Measurements from ENCODE around the gene BATF2. TPM values are rescaled to one million over a fixed set of nuclear protein-coding genes. Genes with fewer than 3 reads are reported as not detected.

BATF2 gene
- total and polyA plus RNA-seq, 10 of the 15 experiments (the other 5 are each of a cell fraction or from before 2014, with no cell fraction given) = 0.18 to 1.1 (median 0.38) TPM; not detected in 1

DNA sequence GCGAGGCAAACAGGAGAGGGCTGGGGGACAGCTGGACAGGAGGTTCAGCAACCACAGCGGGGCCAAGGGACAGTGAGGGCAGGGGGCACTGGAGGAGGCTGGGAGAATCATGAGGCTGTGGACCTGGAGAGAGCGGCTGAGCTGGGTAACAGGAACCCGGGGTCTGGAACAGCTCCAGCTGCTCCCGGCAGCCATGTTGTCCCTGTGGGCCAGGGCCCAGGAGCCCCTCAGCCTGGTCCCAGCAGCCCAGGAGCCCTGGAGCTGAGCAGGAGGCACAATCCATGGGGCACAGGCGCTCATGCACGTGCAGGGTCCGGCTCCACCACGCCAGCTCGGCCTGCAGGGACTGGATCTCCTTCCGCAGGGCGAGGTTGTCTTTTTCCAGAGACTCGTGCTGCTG, 7.4 kb downstream of the BATF2 start (continued):
- TF ChIP-seq, protein P1, sequence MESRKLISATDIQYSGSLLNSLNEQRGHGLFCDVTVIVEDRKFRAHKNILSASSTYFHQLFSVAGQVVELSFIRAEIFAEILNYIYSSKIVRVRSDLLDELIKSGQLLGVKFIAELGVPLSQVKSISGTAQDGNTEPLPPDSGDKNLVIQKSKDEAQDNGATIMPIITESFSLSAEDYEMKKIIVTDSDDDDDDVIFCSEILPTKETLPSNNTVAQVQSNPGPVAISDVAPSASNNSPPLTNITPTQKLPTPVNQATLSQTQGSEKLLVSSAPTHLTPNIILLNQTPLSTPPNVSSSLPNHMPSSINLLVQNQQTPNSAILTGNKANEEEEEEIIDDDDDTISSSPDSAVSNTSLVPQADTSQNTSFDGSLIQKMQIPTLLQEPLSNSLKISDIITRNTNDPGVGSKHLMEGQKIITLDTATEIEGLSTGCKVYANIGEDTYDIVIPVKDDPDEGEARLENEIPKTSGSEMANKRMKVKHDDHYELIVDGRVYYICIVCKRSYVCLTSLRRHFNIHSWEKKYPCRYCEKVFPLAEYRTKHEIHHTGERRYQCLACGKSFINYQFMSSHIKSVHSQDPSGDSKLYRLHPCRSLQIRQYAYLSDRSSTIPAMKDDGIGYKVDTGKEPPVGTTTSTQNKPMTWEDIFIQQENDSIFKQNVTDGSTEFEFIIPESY (IDR thresholded peaks at IDR 0.05) = no peak
- TF ChIP-seq YBX1 (IDR thresholded peaks at IDR 0.05) (no peak), SRF (IDR thresholded peaks at IDR 0.05; ENCODE audit: low read depth in 2 of 2, low read length in 2 of 2) (no peak), SMAD5 (IDR thresholded peaks at IDR 0.05; ENCODE audit: low read depth) (no peak), SUPT20H (IDR thresholded peaks at IDR 0.05; ENCODE audit: borderline replicate concordance, control insufficient read depth, low read depth, low read length) (no peak), EP300 (IDR thresholded peaks at IDR 0.05; ENCODE audit: borderline replicate concordance in 1 of 2, control insufficient read depth in 1 of 2, low read depth in 2 of 2, low read length in 2 of 2) (no peak), TBL1XR1 (IDR thresholded peaks at IDR 0.05; ENCODE audit: low read depth, low read length) (no peak)

DNA sequence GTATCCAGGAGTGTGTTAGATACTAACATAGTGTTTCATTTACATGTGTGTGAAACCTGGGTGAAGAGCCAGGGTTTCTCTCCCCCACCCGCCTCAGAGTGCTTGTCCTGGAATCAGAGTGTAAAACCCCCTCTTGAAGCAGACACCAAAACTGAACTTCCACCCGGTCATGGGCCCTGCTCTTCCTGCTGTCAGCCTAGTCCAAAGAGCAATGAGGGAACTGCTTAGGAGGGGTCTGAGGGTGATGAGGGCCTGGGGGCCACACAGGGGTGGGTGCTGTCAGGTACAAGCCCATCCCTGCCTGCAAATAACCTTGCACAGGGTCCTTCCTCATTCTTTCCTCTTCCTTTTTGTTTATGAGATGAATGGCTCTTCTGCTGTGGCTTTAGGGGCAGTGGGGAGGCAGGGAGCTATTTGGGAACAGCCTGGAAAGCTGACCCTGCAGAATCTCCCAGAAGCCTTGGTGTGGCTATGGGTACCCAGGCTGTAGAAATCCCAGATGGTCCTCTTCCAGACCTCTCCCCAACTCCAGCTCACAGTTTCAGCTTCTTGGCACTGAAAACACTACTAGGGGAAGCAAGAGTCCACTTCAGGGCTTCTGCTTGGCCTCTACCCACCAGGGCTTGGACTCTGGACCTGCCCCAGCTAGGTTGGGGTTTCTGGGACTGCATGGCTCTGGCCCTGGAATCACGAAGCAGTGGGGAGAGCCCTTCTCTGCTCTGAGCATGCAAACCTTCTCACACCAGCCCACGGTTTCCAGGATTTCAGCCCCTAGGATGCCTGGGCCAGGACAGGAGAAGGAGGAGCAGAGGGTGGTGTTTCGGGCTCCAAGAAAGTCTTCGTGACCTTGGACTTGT, 8.5 kb downstream of the BATF2 start:
- POLR2A ChIA-PET = interaction anchor here (0.5 to 0.7 kb wide), 2 partner anchors 32 to 68 kb away, joined by 3 to 6 read pairs; no protein-coding TSS in a partner anchor
- H3K4me1 ChIP-seq (ENCODE audit: control insufficient read depth, insufficient read depth, low read length) = peaks cover 13% of the 10 kb centered on the region
- H3K9ac ChIP-seq (ENCODE audit: control insufficient read depth, insufficient read depth, low read length) = no peak overlapping the region
- H3K27me3 ChIP-seq (replicated peaks in 1 of 2; ENCODE audit: control insufficient read depth in 2 of 2, insufficient read depth in 2 of 2, low read length in 1 of 2) = no peaks in the 10 kb centered on the region
- BruUV-seq (replicated peaks) = no TSS peak
- CTCF ChIA-PET = interaction anchor here (1.0 kb wide), 1 partner anchor 8 kb away, joined by 4 read pairs; the partner anchor contains the start of gene BATF2
- FAIRE-seq (no peak), DNase-seq (ENCODE audit: low read depth, low spot score) (no peak), ATAC-seq (no peak)
- intact Hi-C loops (cut with micrococcal nuclease; ENCODE audit: unreplicated experiment) = no loop called here
- H3K4me3 ChIP-seq = no peak overlapping the region
- H3K36me3 ChIP-seq (ENCODE audit: control insufficient read depth in 2 of 2, insufficient read depth in 2 of 2, low read length in 1 of 2) = no peaks in the 10 kb centered on the region
- no peak overlapping the region for H2AFZ ChIP-seq (ENCODE audit: control insufficient read depth, low read depth, low read length)
- H3K9me3 ChIP-seq (replicated peaks; ENCODE audit: control insufficient read depth, insufficient read depth, low read length) = no peaks in the 10 kb centered on the region
- H4K20me1 ChIP-seq (ENCODE audit: control insufficient read depth, insufficient read depth) = no peaks in the 10 kb centered on the region
- TF ChIP-seq RAD21 (IDR thresholded peaks at IDR 0.05; ENCODE audit: insufficient read depth, low read depth, low read length) (no peak), TCF12 (IDR thresholded peaks at IDR 0.05; ENCODE audit: low read depth, low read length) (no peak), CREM (IDR thresholded peaks at IDR 0.05; ENCODE audit: low read depth) (no peak), EED (IDR thresholded peaks at IDR 0.05; ENCODE audit: low read depth) (no peak), SIN3A (IDR thresholded peaks at IDR 0.05; ENCODE audit: low read depth, low read length) (no peak), MYB (IDR thresholded peaks at IDR 0.05; ENCODE audit: borderline replicate concordance, low read depth, low read length) (no peak), NFYB (IDR thresholded peaks at IDR 0.05; ENCODE audit: insufficient read depth, low read depth, low read length) (no peak)
- TF ChIP-seq, protein P2, sequence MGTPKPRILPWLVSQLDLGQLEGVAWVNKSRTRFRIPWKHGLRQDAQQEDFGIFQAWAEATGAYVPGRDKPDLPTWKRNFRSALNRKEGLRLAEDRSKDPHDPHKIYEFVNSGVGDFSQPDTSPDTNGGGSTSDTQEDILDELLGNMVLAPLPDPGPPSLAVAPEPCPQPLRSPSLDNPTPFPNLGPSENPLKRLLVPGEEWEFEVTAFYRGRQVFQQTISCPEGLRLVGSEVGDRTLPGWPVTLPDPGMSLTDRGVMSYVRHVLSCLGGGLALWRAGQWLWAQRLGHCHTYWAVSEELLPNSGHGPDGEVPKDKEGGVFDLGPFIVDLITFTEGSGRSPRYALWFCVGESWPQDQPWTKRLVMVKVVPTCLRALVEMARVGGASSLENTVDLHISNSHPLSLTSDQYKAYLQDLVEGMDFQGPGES (IDR thresholded peaks at IDR 0.05) = no peak
- TF ChIP-seq, protein P3, sequence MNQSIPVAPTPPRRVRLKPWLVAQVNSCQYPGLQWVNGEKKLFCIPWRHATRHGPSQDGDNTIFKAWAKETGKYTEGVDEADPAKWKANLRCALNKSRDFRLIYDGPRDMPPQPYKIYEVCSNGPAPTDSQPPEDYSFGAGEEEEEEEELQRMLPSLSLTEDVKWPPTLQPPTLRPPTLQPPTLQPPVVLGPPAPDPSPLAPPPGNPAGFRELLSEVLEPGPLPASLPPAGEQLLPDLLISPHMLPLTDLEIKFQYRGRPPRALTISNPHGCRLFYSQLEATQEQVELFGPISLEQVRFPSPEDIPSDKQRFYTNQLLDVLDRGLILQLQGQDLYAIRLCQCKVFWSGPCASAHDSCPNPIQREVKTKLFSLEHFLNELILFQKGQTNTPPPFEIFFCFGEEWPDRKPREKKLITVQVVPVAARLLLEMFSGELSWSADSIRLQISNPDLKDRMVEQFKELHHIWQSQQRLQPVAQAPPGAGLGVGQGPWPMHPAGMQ (IDR thresholded peaks at IDR 0.05; ENCODE audit: borderline replicate concordance) = no peak
- no peak overlapping the region for H3K27ac ChIP-seq (ENCODE audit: control insufficient read depth, insufficient read depth)
- in situ Hi-C loops (cut with MboI) = no loop called here
- SMC1A ChIA-PET (ENCODE audit: uncharacterized antibody, unreplicated experiment) = no interaction called here
- 35% methylated on average over 6 of the region's 6 CpGs for WGBS (ENCODE audit: insufficient coverage, insufficient replicate concordance, low lambda C conversion rate, missing lambda C conversion rate)
- H3K79me2 ChIP-seq (ENCODE audit: control insufficient read depth, insufficient read depth, low read length) = no peaks in the 10 kb centered on the region
- H3K4me2 ChIP-seq (ENCODE audit: control insufficient read depth, insufficient read depth) = no peak overlapping the region
- RAD21 ChIA-PET (ENCODE audit: unreplicated experiment) = no interaction called here
